GM19324 (cell line): ENCODE results near the gene GULP1.
"Not testable (repeated sequence)": the region's sequence is repeated elsewhere in the genome, so short reads cannot be mapped to it uniquely, and the experiment has no call there.

Experiments used
- ATAC-seq: cut with Tn5 transposase; IDR thresholded peaks from one replicate; pipeline ENCODE4 v1.9.1; 2021; ENCODE audit warnings: mild to moderate bottlenecking, moderate library complexity; ENCODE audit not compliant: unreplicated experiment, low FRiP score

GULP1 gene

DNA sequence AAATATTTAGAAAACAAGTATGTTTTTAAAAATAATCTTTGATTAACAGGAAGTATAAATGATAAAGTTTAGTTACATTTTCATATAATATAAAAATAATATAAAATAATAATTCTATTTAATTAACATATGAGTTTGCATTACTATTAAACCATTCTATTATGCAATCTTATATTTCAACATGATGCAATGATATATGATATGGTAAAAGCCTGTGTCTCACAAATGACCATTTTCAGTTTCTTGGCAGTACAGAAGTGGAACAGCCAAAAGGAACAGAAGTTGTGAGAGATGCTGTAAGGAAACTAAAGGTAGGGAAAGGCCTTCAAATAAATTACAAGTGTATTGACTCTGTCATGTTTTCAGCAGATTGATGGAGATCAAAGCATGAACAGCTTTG lies 230.8 kb downstream of the GULP1 start:
- ATAC-seq = no peak

DNA sequence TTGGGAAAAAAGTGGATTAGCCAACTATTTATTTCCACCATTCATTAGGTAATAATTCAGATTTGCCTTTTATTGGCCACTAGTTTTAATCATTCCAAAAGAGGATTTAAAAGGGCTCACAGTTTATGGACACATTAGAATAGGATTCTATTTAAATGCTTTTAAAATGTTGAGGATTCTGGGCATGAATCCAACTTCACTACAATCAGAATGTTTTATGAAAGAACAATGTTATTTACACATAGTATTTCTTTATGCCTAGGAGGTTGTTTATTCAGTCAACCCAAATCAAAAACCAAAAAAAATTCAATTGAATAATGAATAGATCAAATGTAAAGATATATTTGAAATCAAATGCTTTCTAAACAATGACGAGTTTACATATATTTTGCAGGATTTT lies 232.2 kb downstream of the GULP1 start:
- ATAC-seq = no peak

GRCh38 chr2:188524519-188525113 lies 232.9 kb downstream of the GULP1 start:
- no peak for ATAC-seq

GRCh38 chr2:188526701-188527100 lies 235.0 kb downstream of the GULP1 start:
- ATAC-seq = no peak

DNA sequence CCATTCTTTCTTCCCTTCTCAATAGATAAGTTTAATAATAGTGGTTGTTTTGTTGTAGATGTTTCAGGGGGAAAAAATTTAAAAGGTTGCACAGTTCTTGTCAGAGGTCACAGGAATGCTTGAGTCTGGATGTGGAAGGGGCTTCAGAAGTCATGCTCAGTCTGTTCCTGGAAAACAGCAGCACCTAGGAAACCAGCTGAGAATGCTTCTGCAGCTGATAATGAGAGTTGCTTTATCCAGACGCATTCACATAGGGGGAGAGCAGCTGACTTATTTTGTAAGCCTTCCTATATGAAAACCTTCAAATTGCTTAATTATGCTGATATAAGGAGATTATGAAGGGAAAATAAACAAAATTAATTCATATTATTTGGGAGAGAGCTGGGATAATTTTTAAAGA lies 235.5 kb downstream of the GULP1 start:
- no peak for ATAC-seq

- ATAC-seq = no peak
Measured at GRCh38 chr2:188527581-188527993, 235.9 kb downstream of the GULP1 start.

DNA sequence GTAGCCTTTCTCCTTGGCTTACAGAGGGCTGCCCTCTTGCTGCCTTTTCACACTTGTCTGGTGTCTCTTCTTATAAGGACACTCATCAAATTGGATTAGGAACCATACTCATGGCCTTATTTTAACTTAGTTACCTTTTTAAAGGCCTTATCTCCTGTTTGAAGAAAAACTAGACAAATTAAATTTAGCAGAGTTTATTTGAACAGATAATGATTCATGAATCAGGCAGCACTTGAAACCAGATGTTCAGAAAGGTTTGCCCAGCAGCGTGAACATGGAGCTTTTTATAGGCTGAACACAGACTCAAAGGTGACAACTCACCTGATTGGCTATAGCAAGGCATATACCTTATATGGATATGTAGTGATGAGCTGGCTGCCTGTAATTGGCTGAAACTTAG lies 238.0 kb downstream of the GULP1 start:
- no peak for ATAC-seq

- no peak for ATAC-seq
Measured at GRCh38 chr2:188534875-188535274, 243.2 kb downstream of the GULP1 start.

DNA sequence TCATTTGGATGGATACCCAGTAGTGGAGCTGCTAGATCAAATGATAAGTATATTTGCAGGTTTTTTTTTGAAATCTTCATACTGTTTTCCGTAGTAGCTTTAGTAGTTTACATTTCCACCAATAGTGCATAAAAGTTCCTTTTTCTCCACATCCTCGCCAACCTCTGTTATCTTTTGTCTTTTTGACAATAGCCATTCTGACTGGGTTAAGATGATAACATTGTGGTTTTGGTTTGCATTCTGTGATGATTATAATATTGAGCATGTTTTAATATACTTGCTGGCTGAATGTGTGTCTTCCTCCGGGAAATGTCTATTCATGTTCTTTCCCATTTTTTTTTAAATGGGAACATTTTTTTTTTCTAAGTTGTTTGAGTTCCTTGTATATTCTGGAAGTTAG lies 260.0 kb downstream of the GULP1 start:
- no peak for ATAC-seq

- no peak for ATAC-seq
Measured at GRCh38 chr2:188557081-188557480, 265.4 kb downstream of the GULP1 start.

DNA sequence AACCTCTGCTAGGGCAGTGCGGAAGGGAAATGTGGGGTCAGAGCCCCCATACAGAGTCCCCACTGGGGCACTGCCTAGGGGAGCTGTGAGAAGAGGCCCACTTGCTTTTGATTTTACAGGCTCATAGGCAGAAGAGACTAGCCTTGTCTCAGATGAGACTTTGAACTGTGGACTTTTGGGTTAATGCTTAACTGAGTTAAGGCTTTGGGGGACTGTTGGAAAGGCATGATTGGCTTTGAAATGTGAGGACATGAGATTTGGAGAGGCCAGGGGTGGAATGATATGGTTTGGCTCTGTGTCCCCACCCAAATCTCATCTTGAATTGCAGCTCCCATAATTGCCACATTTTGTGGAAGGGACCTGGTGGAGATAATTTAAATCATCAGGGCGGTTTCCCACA lies 267.8 kb downstream of the GULP1 start:
- not testable (repeated sequence) for ATAC-seq

DNA sequence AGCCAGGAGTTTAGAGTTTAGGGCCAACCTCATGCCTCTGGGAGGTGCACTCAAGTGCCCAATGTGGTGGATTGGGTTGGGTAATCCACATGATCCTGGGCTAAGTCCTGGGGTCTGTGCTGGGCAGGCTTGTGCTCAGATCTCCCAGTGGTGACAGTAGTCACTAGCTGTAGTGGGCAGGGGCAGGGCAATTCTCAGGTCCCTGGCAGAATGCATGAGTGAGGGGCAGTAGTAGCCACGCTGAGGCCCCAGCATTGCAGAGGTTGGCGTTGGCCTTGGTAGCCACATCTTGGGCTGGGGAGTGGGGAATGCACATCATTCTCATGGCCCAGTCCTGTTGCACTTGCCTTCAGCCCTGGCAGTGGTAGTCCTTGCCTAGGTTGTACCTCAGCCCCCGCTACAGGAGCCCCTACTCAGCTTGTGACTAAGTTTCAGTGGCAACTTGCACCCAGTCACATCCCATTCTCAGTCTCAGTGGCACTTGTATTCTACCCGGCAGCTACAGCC lies 269.9 kb downstream of the GULP1 start:
- no peak for ATAC-seq

GRCh38 chr2:188569431-188570165 lies 277.9 kb downstream of the GULP1 start:
- no peak for ATAC-seq

DNA sequence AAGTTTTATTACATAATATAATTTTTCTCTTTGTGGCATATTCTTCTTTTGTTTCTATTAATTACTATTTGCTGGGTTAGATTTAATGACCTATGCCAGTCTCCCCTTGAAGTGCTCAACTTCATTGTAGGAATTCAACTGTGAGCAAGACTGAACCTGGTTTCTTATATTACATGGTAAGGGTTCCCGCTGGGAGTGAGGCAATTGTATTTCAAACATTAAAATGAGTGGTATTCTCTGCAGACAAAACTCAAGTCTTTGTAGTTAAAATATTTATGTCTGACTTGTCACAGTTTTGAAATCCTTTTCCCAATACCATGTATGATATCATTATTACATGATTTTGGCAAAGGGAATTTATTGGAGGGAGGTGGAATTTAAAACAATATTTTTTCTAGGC lies 278.7 kb downstream of the GULP1 start:
- ATAC-seq = no peak

DNA sequence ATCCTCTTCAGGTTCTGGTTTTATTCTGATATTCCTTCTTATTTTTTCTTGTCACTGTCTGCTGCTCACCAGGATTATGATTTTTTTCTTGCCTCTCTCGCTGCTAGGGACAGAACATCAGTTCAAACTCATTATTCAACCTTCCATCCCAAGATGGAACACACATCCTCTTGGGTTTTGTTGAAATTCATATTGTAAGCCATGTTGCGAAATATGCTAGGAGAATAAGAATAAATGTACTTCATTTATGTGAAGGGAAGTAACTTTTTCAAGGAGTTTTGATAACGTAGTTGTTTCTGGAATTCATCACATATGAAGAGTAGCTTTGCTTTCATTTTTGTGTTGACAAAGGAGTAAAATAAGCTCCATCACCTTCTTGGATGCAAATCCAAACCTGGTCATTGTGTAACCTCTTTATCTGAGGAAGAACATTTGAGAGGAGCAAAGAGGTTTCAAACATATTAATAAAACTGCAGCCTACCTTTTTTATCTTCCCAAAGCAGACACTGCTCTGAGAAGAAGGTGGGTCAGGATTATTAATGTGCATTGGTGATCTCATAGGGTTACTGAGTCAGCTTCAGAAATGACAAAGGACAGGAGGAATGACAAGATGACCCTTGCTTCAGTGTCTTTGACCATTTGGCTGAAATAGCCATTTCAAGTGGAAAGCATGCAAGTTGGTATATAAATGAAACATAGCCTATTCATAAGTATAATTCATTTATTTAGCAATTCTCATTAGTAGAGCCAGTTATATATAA lies 280.0 kb downstream of the GULP1 start:
- ATAC-seq = no peak

GRCh38 chr2:188572592-188572991 lies 280.9 kb downstream of the GULP1 start:
- ATAC-seq = no peak

DNA sequence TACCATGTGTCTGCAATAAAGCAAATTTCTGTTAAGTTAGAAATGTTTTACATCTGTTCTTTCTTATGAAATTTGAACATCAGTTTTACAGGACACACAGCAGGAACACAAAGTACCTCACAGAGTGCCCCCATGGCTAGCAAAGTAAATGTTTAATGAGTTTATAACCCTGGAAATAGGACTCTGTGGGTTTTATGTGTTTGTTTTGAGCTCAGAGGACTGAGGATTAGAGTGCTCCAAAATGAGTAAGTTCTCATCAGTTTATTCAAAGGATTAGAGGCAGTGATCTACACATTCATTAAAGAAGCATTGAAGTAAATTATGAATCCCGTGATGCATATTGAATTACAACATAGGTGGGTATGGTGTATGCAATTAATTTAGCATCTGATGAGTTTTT lies 281.8 kb downstream of the GULP1 start:
- ATAC-seq = no peak

DNA sequence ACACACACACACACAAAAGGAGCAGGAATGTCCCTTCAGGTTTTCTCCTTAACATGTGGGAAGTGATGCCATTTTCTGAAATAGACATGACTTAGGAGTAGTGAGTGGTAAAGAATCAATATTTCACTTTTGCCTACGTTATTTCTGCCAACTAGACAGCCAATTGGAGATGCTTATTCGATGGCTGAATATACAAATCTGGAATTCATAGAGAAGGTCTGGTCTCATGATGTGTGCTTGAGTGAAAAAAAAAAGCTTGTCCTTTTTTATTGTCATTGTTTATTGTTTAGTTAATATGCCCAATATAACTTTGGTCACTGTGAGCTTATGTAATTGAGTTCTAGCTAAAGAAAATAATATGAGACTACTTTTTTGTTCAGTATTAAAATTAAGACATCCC lies 284.3 kb downstream of the GULP1 start:
- ATAC-seq = no peak

- ATAC-seq = no peak
Measured at GRCh38 chr2:188576651-188577050, 285.0 kb downstream of the GULP1 start.

GRCh38 chr2:188577231-188577630 lies 285.6 kb downstream of the GULP1 start:
- no peak for ATAC-seq

DNA sequence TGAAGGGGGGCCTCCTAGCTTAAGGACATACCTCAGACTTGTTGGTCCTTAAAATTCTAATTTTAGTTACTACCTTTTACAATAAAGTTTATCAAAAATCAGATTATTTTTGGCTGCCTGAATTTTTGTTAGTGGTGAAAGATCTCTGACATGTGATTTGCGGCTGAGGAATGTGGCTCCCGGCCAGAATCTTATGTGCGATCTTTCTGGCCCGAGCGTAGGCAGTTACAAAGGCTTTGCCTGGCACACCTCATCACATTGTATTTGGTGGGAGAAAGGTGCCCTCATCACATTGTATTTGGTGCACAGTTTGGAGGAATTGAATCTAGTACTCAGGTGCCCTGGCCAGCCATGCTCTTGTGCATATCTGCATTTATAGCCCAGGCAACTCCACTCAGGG lies 289.1 kb downstream of the GULP1 start:
- no peak for ATAC-seq
